ENCODE measurements around the gene PLEKHG7. TPM values are rescaled to one million over a fixed set of nuclear protein-coding genes. Genes with fewer than 3 reads are reported as not detected.

The PLEKHG7 gene
- total and polyA plus RNA-seq, 2 experiments from 2014 or later: not detected

DNA sequence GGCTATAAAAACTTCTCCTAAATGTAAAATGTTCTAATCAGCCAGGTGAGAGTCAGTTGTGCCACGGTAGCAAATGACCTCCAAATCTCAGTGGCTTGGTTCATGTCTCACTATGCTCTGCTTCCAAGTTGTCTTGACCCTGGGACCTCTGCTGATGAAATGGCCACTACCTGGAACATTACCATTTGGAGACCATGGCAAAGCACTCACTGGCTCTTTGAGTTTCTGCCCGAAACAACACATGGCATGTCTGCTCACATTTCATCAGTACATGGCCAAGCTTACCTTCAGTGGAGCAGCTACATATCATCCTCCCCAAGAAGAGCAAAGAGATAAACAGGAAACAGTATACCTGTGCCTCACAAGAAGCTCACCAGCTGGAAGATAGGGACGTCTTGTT, 40.2 kb downstream of the PLEKHG7 start:
- Histone ChIP-seq H3K79me2 (replicated peaks; ENCODE audit: insufficient read depth) (no peaks in the 10 kb centered on the region), H4K20me1 (replicated peaks; ENCODE audit: insufficient read depth) (no peaks in the 10 kb centered on the region), H3K27ac (ENCODE audit: low read depth) (no peak overlapping the region), H3K27me3 (ENCODE audit: insufficient read depth) (no peaks in the 10 kb centered on the region), H3K9me2 (ENCODE audit: insufficient read depth) (no peaks in the 10 kb centered on the region), H3K4me3 (no peak overlapping the region), H2AFZ (no peak overlapping the region), H3F3A (replicated peaks; ENCODE audit: low read depth) (no peaks in the 10 kb centered on the region), H3K4me1 (ENCODE audit: insufficient read depth) (peaks cover 4% of the 10 kb centered on the region; the same call in 1 of the 2 replicates), H3K36me3 (ENCODE audit: insufficient read depth) (no peaks in the 10 kb centered on the region), H3K4me2 (no peak overlapping the region)
- Mint-ChIP-seq H3K4me1 (peaks cover 4% of the 10 kb centered on the region; the same call in 2 of the 3 replicates), H3K9me3 (no peaks in the 10 kb centered on the region), H3K4me3 (no peak overlapping the region), H3K27ac (no peak overlapping the region), H3K27me3 (ENCODE audit: insufficient read depth, low read depth, poor library complexity) (no peaks in the 10 kb centered on the region), H3K36me3 (ENCODE audit: low read depth) (no peaks in the 10 kb centered on the region; the same call in 2 of the 3 replicates)
- no peak for TF ChIP-seq EZH2 (IDR thresholded peaks at IDR 0.05; ENCODE audit: low read depth, unreplicated experiment)
- TF ChIP-seq ZNF331 (CRISPR knock-in tag; IDR thresholded peaks at IDR 0.05; ENCODE audit: low read depth): no peak
- TF ChIP-seq NANOG (IDR thresholded peaks at IDR 0.05; ENCODE audit: borderline replicate concordance): no peak
- no peak for TF ChIP-seq EZH2phosphoT487 (IDR thresholded peaks at IDR 0.05; ENCODE audit: unreplicated experiment)
- TF ChIP-seq POLR2AphosphoS5 (IDR thresholded peaks at IDR 0.05; ENCODE audit: low read depth): no peak
- TF ChIP-seq STAT1 (IDR thresholded peaks at IDR 0.05; ENCODE audit: unreplicated experiment): no peak
- TF ChIP-seq CREB1 (CRISPR knock-in tag; IDR thresholded peaks at IDR 0.05; ENCODE audit: low read depth): no peak
- TF ChIP-seq, protein P1, sequence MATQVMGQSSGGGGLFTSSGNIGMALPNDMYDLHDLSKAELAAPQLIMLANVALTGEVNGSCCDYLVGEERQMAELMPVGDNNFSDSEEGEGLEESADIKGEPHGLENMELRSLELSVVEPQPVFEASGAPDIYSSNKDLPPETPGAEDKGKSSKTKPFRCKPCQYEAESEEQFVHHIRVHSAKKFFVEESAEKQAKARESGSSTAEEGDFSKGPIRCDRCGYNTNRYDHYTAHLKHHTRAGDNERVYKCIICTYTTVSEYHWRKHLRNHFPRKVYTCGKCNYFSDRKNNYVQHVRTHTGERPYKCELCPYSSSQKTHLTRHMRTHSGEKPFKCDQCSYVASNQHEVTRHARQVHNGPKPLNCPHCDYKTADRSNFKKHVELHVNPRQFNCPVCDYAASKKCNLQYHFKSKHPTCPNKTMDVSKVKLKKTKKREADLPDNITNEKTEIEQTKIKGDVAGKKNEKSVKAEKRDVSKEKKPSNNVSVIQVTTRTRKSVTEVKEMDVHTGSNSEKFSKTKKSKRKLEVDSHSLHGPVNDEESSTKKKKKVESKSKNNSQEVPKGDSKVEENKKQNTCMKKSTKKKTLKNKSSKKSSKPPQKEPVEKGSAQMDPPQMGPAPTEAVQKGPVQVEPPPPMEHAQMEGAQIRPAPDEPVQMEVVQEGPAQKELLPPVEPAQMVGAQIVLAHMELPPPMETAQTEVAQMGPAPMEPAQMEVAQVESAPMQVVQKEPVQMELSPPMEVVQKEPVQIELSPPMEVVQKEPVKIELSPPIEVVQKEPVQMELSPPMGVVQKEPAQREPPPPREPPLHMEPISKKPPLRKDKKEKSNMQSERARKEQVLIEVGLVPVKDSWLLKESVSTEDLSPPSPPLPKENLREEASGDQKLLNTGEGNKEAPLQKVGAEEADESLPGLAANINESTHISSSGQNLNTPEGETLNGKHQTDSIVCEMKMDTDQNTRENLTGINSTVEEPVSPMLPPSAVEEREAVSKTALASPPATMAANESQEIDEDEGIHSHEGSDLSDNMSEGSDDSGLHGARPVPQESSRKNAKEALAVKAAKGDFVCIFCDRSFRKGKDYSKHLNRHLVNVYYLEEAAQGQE (IDR thresholded peaks at IDR 0.05; ENCODE audit: unreplicated experiment): no peak
- TF ChIP-seq ZNF114 (CRISPR knock-in tag; IDR thresholded peaks at IDR 0.05): no peak
- no peak for TF ChIP-seq JUNB (IDR thresholded peaks at IDR 0.05; ENCODE audit: unreplicated experiment)
- TF ChIP-seq, protein P2, sequence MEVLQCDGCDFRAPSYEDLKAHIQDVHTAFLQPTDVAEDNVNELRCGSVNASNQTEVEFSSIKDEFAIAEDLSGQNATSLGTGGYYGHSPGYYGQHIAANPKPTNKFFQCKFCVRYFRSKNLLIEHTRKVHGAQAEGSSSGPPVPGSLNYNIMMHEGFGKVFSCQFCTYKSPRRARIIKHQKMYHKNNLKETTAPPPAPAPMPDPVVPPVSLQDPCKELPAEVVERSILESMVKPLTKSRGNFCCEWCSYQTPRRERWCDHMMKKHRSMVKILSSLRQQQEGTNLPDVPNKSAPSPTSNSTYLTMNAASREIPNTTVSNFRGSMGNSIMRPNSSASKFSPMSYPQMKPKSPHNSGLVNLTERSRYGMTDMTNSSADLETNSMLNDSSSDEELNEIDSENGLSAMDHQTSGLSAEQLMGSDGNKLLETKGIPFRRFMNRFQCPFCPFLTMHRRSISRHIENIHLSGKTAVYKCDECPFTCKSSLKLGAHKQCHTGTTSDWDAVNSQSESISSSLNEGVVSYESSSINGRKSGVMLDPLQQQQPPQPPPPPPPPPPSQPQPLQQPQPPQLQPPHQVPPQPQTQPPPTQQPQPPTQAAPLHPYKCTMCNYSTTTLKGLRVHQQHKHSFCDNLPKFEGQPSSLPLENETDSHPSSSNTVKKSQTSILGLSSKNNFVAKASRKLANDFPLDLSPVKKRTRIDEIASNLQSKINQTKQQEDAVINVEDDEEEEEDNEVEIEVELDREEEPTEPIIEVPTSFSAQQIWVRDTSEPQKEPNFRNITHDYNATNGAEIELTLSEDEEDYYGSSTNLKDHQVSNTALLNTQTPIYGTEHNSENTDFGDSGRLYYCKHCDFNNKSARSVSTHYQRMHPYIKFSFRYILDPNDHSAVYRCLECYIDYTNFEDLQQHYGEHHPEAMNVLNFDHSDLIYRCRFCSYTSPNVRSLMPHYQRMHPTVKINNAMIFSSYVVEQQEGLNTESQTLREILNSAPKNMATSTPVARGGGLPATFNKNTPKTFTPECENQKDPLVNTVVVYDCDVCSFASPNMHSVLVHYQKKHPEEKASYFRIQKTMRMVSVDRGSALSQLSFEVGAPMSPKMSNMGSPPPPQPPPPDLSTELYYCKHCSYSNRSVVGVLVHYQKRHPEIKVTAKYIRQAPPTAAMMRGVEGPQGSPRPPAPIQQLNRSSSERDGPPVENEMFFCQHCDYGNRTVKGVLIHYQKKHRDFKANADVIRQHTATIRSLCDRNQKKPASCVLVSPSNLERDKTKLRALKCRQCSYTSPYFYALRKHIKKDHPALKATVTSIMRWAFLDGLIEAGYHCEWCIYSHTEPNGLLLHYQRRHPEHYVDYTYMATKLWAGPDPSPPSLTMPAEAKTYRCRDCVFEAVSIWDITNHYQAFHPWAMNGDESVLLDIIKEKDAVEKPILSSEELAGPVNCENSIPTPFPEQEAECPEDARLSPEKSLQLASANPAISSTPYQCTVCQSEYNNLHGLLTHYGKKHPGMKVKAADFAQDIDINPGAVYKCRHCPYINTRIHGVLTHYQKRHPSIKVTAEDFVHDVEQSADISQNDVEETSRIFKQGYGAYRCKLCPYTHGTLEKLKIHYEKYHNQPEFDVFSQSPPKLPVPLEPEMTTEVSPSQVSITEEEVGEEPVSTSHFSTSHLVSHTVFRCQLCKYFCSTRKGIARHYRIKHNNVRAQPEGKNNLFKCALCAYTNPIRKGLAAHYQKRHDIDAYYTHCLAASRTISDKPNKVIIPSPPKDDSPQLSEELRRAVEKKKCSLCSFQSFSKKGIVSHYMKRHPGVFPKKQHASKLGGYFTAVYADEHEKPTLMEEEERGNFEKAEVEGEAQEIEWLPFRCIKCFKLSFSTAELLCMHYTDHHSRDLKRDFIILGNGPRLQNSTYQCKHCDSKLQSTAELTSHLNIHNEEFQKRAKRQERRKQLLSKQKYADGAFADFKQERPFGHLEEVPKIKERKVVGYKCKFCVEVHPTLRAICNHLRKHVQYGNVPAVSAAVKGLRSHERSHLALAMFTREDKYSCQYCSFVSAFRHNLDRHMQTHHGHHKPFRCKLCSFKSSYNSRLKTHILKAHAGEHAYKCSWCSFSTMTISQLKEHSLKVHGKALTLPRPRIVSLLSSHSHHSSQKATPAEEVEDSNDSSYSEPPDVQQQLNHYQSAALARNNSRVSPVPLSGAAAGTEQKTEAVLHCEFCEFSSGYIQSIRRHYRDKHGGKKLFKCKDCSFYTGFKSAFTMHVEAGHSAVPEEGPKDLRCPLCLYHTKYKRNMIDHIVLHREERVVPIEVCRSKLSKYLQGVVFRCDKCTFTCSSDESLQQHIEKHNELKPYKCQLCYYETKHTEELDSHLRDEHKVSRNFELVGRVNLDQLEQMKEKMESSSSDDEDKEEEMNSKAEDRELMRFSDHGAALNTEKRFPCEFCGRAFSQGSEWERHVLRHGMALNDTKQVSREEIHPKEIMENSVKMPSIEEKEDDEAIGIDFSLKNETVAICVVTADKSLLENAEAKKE (CRISPR knock-in tag; IDR thresholded peaks at IDR 0.05): no peak
- TF ChIP-seq, protein P3, sequence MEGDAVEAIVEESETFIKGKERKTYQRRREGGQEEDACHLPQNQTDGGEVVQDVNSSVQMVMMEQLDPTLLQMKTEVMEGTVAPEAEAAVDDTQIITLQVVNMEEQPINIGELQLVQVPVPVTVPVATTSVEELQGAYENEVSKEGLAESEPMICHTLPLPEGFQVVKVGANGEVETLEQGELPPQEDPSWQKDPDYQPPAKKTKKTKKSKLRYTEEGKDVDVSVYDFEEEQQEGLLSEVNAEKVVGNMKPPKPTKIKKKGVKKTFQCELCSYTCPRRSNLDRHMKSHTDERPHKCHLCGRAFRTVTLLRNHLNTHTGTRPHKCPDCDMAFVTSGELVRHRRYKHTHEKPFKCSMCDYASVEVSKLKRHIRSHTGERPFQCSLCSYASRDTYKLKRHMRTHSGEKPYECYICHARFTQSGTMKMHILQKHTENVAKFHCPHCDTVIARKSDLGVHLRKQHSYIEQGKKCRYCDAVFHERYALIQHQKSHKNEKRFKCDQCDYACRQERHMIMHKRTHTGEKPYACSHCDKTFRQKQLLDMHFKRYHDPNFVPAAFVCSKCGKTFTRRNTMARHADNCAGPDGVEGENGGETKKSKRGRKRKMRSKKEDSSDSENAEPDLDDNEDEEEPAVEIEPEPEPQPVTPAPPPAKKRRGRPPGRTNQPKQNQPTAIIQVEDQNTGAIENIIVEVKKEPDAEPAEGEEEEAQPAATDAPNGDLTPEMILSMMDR (conservative IDR thresholded peaks at IDR 0.05; ENCODE audit: low read depth in 2 of 2): no peak
- TF ChIP-seq ETS1 (IDR thresholded peaks at IDR 0.05): no peak
- DNase-seq (ENCODE audit: low spot score) (no peak), ATAC-seq (no peak)
